ENCODE results near the gene OR10A2. TPM values are rescaled to one million over a fixed set of nuclear protein-coding genes. Genes with fewer than 3 reads are reported as not detected.
"Not testable (repeated sequence)": the region's sequence is repeated elsewhere in the genome, so short reads cannot be mapped to it uniquely, and the experiment has no call there.

Gene OR10A2
- total and polyA plus RNA-seq, 9 donors, result not detected

DNA sequence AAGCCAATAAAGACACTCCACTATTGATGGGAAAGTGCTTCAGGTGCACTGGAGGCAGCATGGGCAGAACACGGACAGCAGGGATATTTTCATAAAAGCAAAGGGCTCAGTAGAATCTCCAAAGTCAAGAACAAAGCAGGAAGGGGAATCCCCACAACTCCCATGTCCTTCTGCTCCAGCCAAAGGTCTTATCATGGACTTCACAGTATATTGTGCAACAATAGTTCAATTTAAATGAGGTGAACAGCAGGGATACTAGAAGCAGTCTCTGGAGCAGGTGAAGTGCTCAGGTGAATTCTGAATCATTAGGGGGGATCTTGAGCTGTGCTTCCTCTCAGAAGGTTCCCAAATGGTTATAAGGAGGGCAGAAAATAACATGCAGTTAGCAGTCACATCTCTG is 36.1 kb downstream of the OR10A2 start:
- 41 to 56% (median 56%) methylated on average over 1 of the region's 1 CpG for WGBS, 3 donors

DNA sequence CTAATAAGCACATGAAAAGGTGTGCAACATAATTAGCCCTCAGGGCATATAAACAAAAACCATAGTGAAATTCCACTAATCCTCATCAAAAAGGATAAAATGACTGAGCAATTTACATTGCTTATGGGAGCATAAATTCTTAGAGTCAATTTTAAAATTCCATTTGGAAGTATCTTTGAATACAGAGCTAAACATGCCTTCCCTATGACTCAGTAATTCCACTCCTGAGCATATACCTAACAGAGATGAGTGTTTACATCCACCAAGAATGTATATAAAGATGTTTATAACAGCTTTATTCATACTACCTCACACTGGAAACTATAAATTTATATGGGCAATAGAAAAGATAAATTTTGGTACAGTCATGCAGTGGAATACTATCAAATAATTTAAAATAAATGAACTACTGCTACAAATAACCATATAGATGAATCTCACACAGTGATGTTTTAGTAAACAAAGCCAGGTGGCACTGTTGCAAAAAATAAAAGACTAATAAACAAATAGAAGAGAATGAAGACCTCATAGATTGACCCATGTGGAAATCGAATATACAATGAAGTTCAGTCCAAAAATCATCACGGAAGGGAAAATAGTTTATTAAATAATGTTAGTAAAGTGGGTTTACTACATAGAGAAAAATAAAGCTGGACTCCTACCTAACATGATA is 37.6 kb downstream of the OR10A2 start:
- intact Hi-C loops (cut with DNase I), result no loop called here
- no peak for DNase-seq
- TF ChIP-seq, protein P1, sequence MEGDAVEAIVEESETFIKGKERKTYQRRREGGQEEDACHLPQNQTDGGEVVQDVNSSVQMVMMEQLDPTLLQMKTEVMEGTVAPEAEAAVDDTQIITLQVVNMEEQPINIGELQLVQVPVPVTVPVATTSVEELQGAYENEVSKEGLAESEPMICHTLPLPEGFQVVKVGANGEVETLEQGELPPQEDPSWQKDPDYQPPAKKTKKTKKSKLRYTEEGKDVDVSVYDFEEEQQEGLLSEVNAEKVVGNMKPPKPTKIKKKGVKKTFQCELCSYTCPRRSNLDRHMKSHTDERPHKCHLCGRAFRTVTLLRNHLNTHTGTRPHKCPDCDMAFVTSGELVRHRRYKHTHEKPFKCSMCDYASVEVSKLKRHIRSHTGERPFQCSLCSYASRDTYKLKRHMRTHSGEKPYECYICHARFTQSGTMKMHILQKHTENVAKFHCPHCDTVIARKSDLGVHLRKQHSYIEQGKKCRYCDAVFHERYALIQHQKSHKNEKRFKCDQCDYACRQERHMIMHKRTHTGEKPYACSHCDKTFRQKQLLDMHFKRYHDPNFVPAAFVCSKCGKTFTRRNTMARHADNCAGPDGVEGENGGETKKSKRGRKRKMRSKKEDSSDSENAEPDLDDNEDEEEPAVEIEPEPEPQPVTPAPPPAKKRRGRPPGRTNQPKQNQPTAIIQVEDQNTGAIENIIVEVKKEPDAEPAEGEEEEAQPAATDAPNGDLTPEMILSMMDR (IDR thresholded peaks at IDR 0.05), result no peak
- no peak for TF ChIP-seq EP300 (IDR thresholded peaks at IDR 0.05)
- no peak for TF ChIP-seq POLR2A (IDR thresholded peaks at IDR 0.05)
- no peak overlapping the region for H3K27ac ChIP-seq
- 56 to 77% (median 64%) methylated on average over 2 of the region's 2 CpGs for WGBS, 3 donors
- no peak overlapping the region for H3K4me3 ChIP-seq
- no peaks in the 10 kb centered on the region for H3K4me1 ChIP-seq (ENCODE audit: insufficient read depth)
- no peaks in the 10 kb centered on the region for H3K36me3 ChIP-seq
- H3K9me3 ChIP-seq, result no peaks in the 10 kb centered on the region
- H3K27me3 ChIP-seq, result no peaks in the 10 kb centered on the region

More for the DNA sequence above, 36.1 kb downstream of the OR10A2 start:
- intact Hi-C loops (cut with DNase I), result no loop called here
- TF ChIP-seq, protein P1 (IDR thresholded peaks at IDR 0.05), result no peak
- TF ChIP-seq POLR2A (IDR thresholded peaks at IDR 0.05) (no peak), EP300 (IDR thresholded peaks at IDR 0.05) (no peak)
- no peak overlapping the region for H3K4me3 ChIP-seq
- no peak for DNase-seq
- H3K27ac ChIP-seq, result no peak overlapping the region
- H3K27me3 ChIP-seq, result no peaks in the 10 kb centered on the region
- H3K4me1 ChIP-seq (ENCODE audit: insufficient read depth), result no peaks in the 10 kb centered on the region
- H3K9me3 ChIP-seq, result no peaks in the 10 kb centered on the region
- H3K36me3 ChIP-seq, result no peaks in the 10 kb centered on the region

DNA sequence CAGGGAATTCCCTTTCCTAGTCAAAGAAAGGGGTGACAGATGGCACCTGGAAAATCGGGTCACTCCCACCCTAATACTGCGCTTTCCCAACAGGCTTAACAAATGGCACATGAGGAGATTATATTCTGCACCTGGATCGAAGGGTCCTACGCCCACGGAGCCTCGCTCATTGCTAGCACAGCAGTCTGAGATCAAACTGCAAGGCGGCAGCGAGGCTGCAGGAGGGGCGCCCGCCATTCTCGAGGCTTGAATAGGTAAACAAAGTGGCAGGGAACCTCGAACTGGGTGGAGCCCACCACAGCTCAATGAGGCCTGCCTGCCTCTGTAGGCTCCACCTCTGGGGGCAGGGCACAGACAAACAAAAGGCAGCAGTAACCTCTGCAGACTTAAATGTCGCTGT is 41.9 kb downstream of the OR10A2 start:
- DNase-seq; H3K27me3 ChIP-seq; H3K36me3 ChIP-seq; H3K27ac ChIP-seq; H3K4me1 ChIP-seq (ENCODE audit: insufficient read depth); H3K4me3 ChIP-seq; intact Hi-C loops (cut with DNase I); H3K9me3 ChIP-seq: not testable (repeated sequence)
- WGBS, 3 donors, result 81 to 86% (median 84%) methylated on average over 12 to 13 of the region's 13 CpGs

DNA sequence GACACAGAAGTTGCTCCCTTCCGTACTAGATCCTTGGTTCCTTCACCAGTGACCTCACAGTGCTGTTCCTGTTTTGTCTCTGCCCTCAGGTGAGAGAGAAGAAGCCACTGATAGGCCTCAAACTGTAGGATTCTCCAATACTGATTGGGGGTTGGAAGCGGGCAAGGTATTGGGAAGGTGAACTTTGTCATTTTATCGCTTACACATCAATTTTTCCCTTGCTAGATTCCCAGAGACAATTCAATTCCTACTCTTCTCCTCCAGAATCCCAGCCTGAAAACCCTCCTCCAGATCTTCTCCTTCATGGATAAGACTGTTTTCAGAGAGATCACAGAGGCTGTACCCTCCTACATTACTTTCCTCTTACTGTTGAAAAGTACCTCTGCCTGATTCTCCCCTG is 48.5 kb downstream of the OR10A2 start:
- no peak for TF ChIP-seq EP300 (IDR thresholded peaks at IDR 0.05)
- TF ChIP-seq, protein P1 (IDR thresholded peaks at IDR 0.05), result no peak
- Histone ChIP-seq H3K4me1 (ENCODE audit: insufficient read depth) (no peaks in the 10 kb centered on the region), H3K27ac (no peak overlapping the region), H3K9me3 (no peaks in the 10 kb centered on the region), H3K36me3 (no peaks in the 10 kb centered on the region), H3K27me3 (no peaks in the 10 kb centered on the region), H3K4me3 (no peak overlapping the region)
- WGBS, 3 donors, result 90 to 94% (median 91%) methylated on average over 3 of the region's 3 CpGs
- no peak for DNase-seq
- intact Hi-C loops (cut with DNase I), result no loop called here

DNA sequence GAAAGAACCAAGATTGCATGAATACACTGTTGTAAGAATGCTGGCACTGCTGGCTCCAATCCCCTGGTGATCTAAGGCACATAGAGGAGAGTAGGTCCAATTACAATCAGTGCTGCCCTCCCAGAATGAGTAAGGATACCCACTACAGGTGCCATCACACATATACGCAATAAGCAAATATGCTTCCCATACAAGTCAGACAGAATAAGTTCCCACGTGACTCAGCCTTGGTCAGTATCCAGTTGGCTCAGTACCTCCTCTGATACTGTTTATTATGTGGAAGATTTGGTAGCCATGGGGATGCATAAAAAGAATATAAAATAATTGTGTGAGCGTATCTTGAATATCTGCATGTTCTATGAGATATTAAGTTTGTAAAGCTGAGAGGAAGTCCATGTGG is 49.1 kb downstream of the OR10A2 start:
- no peak for DNase-seq
- TF ChIP-seq EP300 (IDR thresholded peaks at IDR 0.05), result no peak
- TF ChIP-seq POLR2A (IDR thresholded peaks at IDR 0.05), result no peak
- TF ChIP-seq, protein P1 (IDR thresholded peaks at IDR 0.05), result no peak
- intact Hi-C loops (cut with DNase I), result no loop called here
- H3K4me3 ChIP-seq, result no peak overlapping the region
- H3K27ac ChIP-seq, result no peak overlapping the region
- no peaks in the 10 kb centered on the region for H3K9me3 ChIP-seq
- H3K27me3 ChIP-seq, result no peaks in the 10 kb centered on the region
- H3K36me3 ChIP-seq, result no peaks in the 10 kb centered on the region
- WGBS, 3 donors, result 34 to 38% (median 36%) methylated on average over 3 of the region's 3 CpGs
- no peaks in the 10 kb centered on the region for H3K4me1 ChIP-seq (ENCODE audit: insufficient read depth)

Data from ovary (tissue), 9 donors.